Pancreas (tissue), 10 donors: ENCODE measurements around the gene DACH1. TPM values are rescaled to one million over a fixed set of nuclear protein-coding genes. Genes with fewer than 3 reads are reported as not detected.
"Not testable (repeated sequence)": the region's sequence is repeated elsewhere in the genome, so short reads cannot be mapped to it uniquely, and the experiment has no call there.

Source experiments
- ATAC-seq, 4 donors: fragments of 200-7000 bp; cut with Tn5 transposase; one replicate each; pipeline versions ENCODE4 v1.8.0 to v1.9.1; 2020; ENCODE audit warnings: mild to moderate bottlenecking in 4 of 4, moderate library complexity in 4 of 4
- DNase-seq, 6 donors: peaks; one replicate each; pipeline ENCODE4 v3.0.0-alpha.2; 2020
- FAIRE-seq: peaks from 2 replicates; lab custom pipeline; 2012; peaks lifted over from hg19 to GRCh38; lab: Jason Lieb, UNC
- H3K27ac ChIP-seq, 4 donors: fragments of 200-600 bp; sonication (generic); 1 replicate in 3 of 4; 2 replicates in 1 of 4; pipeline versions ENCODE4 v1.5.0 to v1.8.0; 2020
- H3K27me3 ChIP-seq, 4 donors: fragments of 200-600 bp; one replicate each; pipeline ENCODE4 v1.8.0; 2021
- H3K36me3 ChIP-seq, 3 donors: fragments of 200-600 bp; sonication (generic) in 1 of 3; one replicate each; pipeline versions ENCODE4 v1.5.0 to v1.8.0; 2020 to 2021
- H3K4me1 ChIP-seq, 3 donors: fragments of 200-600 bp; one replicate each; pipeline ENCODE4 v1.8.0; 2021
- H3K4me3 ChIP-seq, 4 donors: fragments of 200-600 bp; sonication (generic) in 2 of 4; one replicate each; pipeline versions ENCODE4 v1.5.0 to v1.8.0; 2020 to 2021
- H3K9me3 ChIP-seq, 4 donors: fragments of 200-600 bp; one replicate each; pipeline ENCODE4 v1.8.0; 2021
- WGBS, 2 donors: extraction: QIAGEN DNeasy Blood & Tissue Kit; methylation state at CpG; one replicate each; pipeline ENCODE4 v1.1.7; 2013; 5-methylcytosine and 5-hydroxymethylcytosine counted together
- intact Hi-C, 3 donors: fragments of 100-400 bp; cut with DNase I; formaldehyde crosslinking; loops; one replicate each; pipeline versions ENCODE4 v1.11.1 to v1.14.2; 2022
- polyA plus RNA-seq, 2 donors: library from polyadenylated mRNA; stranded (reverse); fragments of 200-250 nt; gene quantifications; one replicate each; pipeline ENCODE4 v1.2.3, GENCODE V29; 2013
- total RNA-seq, 6 donors: library from RNA; stranded (reverse); fragmentation: NEBNext Ultra II Directional in 4 of 6; extraction: Animal tissue kit (Norgen Biotek cat#: 25700) in 4 of 6; gene quantifications; one replicate each; pipeline versions ENCODE4 v1.2.1 to v1.2.4, GENCODE V29; 2021 to 2023
- TF ChIP-seq, protein P1 (sequence below), 4 donors: fragments of 200-600 bp; sonication (generic) in 3 of 4; IDR thresholded peaks; one replicate each; pipeline versions ENCODE4 v1.5.0 to v1.8.0; 2021; ENCODE audit warnings: antibody characterized with exemption in 4 of 4
- donor health status: healthy with polysubstance abuse.
- donor health status: DM: no; HTN: no; CAD: no; lungs with moderate emphysema.
- donor health status: DM: no; HTN: no; CAD: no.
- donor health status: control.
- donor health status: control.
- donor health status: Bipolar disorder and iron deficiency.
- donor health status: DM: yes; HTN: yes; CAD: no.
- donor health status: DM: no; HTN: no; CAD: no.
- donor health status: DM: no; HTN: no; CAD: no.
- donor health status: DM: yes; HTN: yes; CAD: no.

DACH1 gene
- total RNA-seq = 1 to 10 TPM in 5 of 6 donors, under 1 TPM in 1; 0.73 to 3.1 (median 1.7) TPM
- 1 to 10 TPM; 1.3 to 5.5 TPM for polyA plus RNA-seq

DNA sequence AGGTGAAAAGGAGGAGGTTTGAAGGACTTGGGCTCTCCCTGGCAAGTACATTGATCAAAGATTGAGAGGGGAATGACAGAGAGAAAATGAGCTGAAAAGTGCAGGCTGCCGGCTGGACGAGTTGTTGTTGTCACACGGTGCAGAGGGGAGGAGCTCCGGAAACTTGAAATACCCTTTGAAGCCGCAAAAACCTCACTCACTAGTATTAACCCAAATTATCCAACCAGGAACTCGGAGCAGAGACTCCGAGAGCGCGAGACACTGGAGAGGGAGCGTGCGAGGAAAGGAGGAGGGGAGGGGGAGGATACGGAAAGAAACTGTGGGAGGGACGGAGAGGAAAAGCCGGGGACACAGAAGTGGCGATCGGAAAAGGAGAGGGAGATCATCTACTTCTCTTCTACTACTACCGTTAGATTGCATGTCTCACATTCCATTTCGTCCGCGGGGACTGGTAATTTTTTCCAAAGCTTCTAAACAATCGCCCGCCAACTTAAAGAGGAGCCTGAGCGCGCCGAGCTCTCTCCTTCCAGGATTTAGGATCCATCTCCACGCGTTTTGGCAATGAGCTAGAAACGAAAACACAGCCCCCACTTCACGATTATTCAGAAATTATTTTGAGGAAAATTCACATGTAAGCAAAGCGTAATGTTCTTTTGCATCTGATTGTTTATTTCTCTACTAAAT is at the start of gene DACH1:
Gene DACH1 (minus strand): TSS at position 74 of the 684 bp plus-strand sequence.
- intact Hi-C loops = no loop called here
- WGBS, 2 donors = 1 to 2% methylated on average over 30 of the region's 30 CpGs
- DNase-seq (peak; percentile 30 to 61 (median 42)), ATAC-seq (peak; percentile 61 to 78 (median 73)), FAIRE-seq (no peak)
- Histone ChIP-seq H3K27me3 (peaks cover 0 to 15% (median 0%) of the 10 kb centered on the region in 4 donors), H3K9me3 (no peaks in the 10 kb centered on the region), H3K36me3 (no peaks in the 10 kb centered on the region), H3K4me1 (peaks cover 0 to 3% (median 0%) of the 10 kb centered on the region in 3 donors), H3K27ac (peak within 1 kb of the TSS in 3 of 4 donors; percentile 13 to 74 (median 58)), H3K4me3 (peak within 1 kb of the TSS; percentile 32 to 81 (median 46))
- TF ChIP-seq, protein P1, sequence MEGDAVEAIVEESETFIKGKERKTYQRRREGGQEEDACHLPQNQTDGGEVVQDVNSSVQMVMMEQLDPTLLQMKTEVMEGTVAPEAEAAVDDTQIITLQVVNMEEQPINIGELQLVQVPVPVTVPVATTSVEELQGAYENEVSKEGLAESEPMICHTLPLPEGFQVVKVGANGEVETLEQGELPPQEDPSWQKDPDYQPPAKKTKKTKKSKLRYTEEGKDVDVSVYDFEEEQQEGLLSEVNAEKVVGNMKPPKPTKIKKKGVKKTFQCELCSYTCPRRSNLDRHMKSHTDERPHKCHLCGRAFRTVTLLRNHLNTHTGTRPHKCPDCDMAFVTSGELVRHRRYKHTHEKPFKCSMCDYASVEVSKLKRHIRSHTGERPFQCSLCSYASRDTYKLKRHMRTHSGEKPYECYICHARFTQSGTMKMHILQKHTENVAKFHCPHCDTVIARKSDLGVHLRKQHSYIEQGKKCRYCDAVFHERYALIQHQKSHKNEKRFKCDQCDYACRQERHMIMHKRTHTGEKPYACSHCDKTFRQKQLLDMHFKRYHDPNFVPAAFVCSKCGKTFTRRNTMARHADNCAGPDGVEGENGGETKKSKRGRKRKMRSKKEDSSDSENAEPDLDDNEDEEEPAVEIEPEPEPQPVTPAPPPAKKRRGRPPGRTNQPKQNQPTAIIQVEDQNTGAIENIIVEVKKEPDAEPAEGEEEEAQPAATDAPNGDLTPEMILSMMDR (IDR thresholded peaks at IDR 0.05) = no peak

DNA sequence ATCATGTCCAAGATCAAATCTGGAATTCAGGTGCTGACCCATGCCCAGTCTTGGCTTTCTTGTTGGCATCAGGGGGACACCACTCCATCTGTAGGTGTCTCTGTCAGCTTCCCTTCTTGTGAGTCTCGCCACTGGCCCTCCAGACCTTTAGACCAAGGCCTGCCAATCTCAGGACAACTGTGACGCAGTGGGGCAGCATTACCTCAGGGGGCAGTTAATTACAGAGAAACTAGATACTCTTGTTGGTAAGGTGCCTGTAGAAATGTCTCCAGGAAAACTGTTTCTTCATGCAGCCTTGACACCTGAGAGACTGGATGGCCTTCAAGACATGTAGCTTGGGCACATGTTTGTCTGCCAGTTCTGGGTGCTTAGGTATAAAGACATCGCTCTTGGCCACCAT is 46.7 kb upstream of the DACH1 start:
- H3K4me1 ChIP-seq = no peaks in the 10 kb centered on the region
- H3K27me3 ChIP-seq = no peaks in the 10 kb centered on the region
- FAIRE-seq (no peak), DNase-seq (no peak), ATAC-seq (no peak)
- WGBS, 2 donors = 92 to 97% methylated on average over 3 of the region's 3 CpGs
- H3K27ac ChIP-seq = no peak overlapping the region
- H3K9me3 ChIP-seq = no peaks in the 10 kb centered on the region
- TF ChIP-seq, protein P1 (IDR thresholded peaks at IDR 0.05) = no peak
- intact Hi-C loops = no loop called here
- H3K4me3 ChIP-seq = no peak overlapping the region
- no peaks in the 10 kb centered on the region for H3K36me3 ChIP-seq

DNA sequence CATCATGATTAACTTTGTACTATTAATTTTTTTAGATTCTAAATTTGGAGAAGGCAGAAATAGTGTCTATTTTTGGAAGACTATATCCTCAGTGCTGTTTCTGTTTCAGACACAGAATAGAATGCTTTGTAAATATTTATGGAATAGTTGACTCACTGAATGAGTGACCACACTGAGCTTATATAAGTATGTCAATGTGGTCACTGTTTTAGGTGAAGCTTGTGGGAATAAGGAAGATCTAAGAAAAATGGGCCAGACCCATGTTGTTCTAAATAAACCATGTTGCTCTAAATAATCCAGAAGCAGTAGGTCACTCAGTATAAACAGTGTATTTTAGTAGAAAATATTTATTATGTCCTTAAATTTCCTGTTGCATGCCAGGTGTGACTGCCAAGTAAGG is 45.5 kb upstream of the DACH1 start:
- Histone ChIP-seq H3K36me3 (no peaks in the 10 kb centered on the region), H3K4me1 (no peaks in the 10 kb centered on the region), H3K27ac (no peak overlapping the region), H3K27me3 (no peaks in the 10 kb centered on the region), H3K4me3 (no peak overlapping the region), H3K9me3 (no peaks in the 10 kb centered on the region)
- DNase-seq (no peak), ATAC-seq (no peak), FAIRE-seq (no peak)
- TF ChIP-seq, protein P1 (IDR thresholded peaks at IDR 0.05) = no peak
- intact Hi-C loops = no loop called here

DNA sequence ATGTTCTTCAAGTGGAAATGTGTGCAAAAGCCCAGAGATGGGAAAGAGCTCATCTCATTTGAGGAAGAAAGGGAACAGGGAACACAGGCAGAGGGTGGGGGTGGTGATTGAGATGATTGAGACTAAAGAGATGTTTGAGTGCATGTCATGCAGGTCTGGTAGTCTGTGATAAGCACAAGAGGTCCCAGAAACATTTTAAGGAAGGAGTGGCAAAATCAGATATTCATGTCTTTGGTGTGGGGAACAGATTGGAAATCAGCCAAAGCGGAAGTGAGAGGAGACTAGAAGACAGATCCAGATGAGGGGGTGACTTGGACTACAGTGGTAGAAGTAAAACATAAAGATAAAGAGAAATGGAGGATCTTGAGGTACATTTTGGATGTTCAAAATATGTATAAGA is 39.4 kb upstream of the DACH1 start:
- no peak overlapping the region for H3K27ac ChIP-seq
- TF ChIP-seq, protein P1 (IDR thresholded peaks at IDR 0.05) = no peak
- H3K36me3 ChIP-seq = no peaks in the 10 kb centered on the region
- ATAC-seq (no peak), FAIRE-seq (no peak), DNase-seq (no peak)
- no peaks in the 10 kb centered on the region for H3K27me3 ChIP-seq
- 74 to 79% methylated on average over 1 of the region's 1 CpG for WGBS, 2 donors
- no peak overlapping the region for H3K4me3 ChIP-seq
- H3K9me3 ChIP-seq = no peaks in the 10 kb centered on the region
- intact Hi-C loops = no loop called here
- H3K4me1 ChIP-seq = no peaks in the 10 kb centered on the region

DNA sequence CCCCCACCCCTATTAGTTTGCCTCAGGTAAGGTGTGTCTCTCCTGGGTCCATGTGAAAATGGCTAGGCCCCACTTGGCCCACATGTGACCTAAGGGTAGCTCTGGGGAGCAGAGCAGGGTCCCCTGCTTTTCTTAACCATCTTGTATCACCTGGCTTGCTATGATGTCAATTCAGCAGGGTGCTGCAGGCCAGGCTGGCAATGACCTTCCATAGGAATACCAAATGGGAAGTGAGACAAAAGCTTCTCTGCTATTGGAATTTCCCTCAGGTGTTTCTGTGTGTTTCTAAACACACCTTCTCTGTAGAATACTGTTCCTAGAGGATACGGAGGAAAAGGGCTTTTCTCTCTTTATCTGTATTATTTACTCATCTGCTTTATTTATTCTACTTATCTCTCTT is 35.7 kb upstream of the DACH1 start:
- Histone ChIP-seq H3K4me1 (no peaks in the 10 kb centered on the region), H3K4me3 (no peak overlapping the region), H3K9me3 (no peaks in the 10 kb centered on the region), H3K27ac (no peak overlapping the region), H3K36me3 (no peaks in the 10 kb centered on the region), H3K27me3 (no peaks in the 10 kb centered on the region)
- ATAC-seq (no peak), DNase-seq (no peak), FAIRE-seq (no peak)
- 39 to 48% methylated on average over 1 of the region's 1 CpG for WGBS, 2 donors
- TF ChIP-seq, protein P1 (IDR thresholded peaks at IDR 0.05) = no peak
- intact Hi-C loops = no loop called here

DNA sequence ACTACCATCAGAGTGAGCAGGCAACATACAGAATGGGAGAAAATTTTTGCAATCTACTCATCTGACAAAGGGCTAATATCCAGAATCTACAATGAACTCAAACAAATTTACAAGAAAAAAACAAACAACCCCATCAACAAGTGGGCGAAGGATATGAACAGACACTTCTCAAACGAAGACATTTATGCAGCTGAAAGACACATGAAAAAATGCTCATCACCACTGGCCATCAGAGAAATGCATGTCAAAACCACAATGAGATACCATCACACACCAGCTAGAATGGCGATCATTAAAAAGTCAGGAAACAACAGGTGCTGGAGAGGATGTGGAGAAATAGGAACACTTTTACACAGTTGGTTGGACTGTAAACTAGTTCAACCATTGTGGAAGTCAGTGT is 26.5 kb upstream of the DACH1 start:
- H3K27me3 ChIP-seq, FAIRE-seq, H3K9me3 ChIP-seq, intact Hi-C loops, ATAC-seq, H3K27ac ChIP-seq, H3K4me1 ChIP-seq, H3K36me3 ChIP-seq, H3K4me3 ChIP-seq, DNase-seq: not testable (repeated sequence)
- 76 to 82% methylated on average over 3 of the region's 3 CpGs for WGBS, 2 donors
